Measurements from ENCODE around the gene SLC22A17.
"Not testable (repeated sequence)": the region's sequence is repeated elsewhere in the genome, so short reads cannot be mapped to it uniquely, and the experiment has no call there.

Gene SLC22A17

DNA sequence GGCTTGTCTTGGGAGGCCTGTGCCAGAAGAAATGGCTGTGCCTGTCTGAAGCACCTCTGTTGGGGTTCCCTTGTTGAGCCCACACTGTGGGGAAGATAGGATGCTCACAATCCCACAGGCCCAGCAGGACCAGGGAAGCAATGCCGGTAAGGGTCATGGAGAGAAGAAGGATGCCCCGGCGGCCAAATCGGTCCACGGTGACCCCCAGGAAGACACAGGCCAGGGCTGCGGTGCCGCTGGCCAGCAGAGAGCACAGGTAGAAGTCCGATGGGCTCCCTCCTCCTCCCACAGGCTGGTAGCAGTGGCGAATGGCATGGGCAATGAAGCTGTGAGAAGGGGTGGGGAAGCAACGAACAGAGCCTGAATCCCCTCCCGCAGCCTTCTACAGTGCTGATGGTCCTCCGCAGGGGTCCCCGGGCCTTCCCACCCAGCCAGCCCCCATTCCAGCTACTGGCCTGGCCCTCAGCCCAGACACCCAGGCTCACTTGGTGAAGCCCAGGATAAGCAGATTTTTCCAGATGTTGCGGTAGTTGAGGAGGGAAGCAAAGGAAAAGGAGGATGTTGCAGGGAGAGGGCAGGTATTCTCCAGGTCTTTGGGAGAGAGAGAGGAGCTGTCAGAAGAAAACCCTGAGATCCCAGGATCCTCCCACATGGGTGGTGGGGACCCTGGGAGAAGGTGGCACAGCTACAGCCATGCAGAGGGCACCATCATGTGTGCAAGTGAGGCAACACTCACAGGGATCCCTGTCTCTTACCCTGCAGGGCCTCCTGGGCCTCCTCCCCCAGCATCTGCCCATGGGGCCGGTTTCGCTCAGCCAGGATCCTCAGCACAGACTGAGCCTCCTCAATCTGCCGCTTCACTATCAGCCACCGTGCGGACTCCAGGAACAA, 5.0 kb downstream of the SLC22A17 start:
- FAIRE-seq (no peak), DNase-seq (ENCODE audit: extremely low spot score, insufficient read length, low read depth) (no peak)

DNA sequence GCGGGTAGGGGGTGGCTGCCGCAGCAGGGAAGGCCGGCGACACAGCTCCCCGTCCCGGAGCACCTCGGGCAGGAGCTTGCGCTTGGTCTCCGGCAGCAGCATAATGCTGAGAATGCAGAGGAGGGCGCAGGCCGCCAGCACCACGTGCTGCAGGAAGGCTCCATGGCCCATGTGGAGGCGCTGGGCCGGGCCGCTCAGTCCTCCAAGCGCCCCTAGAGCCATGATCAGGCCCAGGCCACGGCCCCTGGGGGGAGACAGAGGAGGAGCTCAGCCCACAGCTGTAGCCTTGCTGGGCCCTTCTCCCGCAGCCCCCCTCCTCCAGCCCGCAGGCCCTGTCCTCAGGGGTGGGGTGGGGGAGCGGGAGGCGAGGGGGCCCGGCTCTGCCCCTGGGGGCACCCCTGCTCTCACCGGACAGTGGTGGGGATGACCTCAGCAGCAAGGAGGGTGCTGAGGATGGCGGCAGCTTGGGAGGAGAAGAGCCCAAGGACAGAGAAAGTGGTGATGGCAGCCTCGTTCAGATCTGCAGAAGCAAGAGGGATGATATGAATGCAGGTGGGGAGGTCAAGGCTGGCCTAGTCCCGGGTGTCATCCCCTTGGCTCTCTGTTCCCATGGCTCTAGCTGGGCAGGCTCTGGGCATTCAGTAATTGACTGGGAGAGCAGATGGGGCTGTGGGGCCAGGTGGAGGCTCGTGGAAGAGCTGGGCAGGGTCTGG, 5.8 kb downstream of the SLC22A17 start:
- FAIRE-seq (no peak), DNase-seq (ENCODE audit: extremely low spot score, insufficient read length, low read depth) (no peak)

DNA sequence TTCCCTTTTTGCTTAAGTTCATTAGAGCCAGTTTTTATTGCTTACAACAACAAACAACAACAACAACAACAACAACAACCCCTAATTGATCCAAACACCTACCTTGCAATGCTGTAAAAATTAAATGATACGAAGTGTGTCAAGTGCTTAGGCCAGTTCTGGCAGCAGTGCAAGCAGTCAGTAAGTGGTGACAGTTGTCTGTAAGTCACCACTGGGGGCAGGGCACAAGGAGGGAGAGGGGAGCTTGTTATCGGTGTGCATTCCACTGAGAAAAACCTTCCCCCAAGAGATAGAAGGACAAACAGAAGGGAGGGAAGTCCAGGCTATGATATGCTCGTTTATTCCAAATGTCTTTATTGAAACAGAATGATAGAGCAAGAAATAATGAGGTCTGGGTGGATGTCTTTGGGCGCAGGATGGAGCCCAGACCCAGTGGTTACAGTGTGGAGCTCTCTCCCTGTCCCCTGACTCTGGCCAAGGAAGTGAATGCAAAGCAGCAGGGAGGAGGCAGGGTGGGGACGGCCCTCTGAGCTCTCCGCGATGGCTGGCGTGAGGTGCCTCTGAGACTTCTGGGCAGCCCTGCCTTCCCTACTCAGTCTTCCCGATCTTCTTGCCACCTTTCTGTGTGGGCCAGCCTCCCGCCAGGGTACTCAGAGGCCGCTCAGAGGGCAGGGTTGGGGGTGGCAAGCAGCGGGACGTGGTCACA, 6.5 kb downstream of the SLC22A17 start:
- no peak for DNase-seq (ENCODE audit: extremely low spot score, insufficient read length, low read depth)

DNA sequence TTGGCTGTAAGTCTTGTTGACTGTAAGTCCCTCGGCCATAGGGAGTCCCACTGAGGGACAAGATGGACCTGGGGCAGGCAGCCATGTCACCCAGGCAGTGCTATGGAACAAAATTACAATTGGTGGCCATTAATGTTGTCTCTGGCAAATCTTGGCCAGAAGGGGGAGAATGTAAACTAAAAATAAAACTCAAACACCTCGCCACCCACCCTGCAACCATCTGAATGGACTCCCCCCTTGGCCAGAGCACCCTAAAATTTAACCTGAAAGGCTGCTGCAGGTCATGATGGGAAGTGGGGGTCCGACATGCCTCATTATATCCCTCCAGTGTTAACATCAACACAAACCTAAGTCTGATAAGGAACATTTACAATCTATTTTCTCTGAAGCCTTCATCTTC, 8.2 kb downstream of the SLC22A17 start:
- FAIRE-seq, result no peak
- DNase-seq (ENCODE audit: extremely low spot score, insufficient read length, low read depth), result no peak

More for the DNA sequence above, 6.5 kb downstream of the SLC22A17 start:
- no peak for FAIRE-seq

DNA sequence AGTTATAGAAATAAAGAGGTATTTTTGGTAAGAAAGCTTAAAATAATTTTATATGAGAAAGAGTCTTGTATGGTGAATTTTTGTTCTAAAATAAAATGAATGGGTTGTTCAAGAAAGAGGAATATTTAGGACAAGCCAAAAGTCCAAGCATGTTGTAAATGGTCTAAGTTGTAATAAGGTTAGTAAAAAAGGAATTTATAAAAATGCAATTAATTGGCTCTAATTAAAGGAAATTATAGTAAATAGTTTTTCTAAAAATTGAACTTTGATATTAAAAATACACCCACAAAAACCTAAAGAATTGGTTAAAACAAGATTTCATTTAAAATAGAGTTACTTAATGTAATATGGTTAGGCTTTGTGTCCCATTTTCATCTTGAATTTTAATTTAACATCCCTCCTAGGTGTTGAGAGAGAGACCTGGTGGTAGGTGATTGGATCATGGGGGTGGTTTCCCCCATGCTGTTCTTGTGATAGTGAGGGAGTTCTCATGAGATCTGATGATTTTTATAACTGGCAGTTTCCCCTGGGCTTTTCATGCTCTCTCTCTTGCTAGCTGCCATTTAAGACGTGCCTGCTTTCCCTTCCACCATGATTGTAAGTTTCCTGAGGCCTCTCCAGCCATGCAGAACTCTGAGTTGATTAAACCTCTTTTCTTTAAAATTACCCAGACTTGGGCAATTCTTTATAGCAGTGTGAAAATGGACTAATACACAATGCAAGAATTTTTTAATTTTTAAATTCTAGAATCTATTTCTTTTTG, 13.0 kb downstream of the SLC22A17 start:
- FAIRE-seq (no peak), DNase-seq (ENCODE audit: extremely low spot score, insufficient read length, low read depth) (no peak)

DNA sequence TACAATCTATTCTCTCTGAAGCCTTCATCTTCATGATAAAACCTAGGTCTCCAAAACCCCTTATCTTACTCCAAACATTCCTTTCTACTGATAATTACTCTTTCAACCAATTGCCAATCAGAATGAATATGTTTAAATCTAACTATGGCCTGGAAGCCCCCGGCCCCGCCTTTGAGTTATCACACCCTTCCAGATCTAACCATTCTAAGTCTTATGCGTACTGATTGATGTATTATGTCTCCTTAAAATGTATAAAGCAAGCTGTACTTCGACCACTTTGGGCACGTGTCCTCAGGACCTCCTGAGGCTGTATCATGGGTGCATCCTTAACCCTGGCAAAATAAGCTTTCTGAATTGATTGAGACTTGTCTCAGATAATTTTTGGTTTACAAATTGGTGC, 17.1 kb downstream of the SLC22A17 start:
- no peak for FAIRE-seq
- DNase-seq (ENCODE audit: extremely low spot score, insufficient read length, low read depth), result no peak

DNA sequence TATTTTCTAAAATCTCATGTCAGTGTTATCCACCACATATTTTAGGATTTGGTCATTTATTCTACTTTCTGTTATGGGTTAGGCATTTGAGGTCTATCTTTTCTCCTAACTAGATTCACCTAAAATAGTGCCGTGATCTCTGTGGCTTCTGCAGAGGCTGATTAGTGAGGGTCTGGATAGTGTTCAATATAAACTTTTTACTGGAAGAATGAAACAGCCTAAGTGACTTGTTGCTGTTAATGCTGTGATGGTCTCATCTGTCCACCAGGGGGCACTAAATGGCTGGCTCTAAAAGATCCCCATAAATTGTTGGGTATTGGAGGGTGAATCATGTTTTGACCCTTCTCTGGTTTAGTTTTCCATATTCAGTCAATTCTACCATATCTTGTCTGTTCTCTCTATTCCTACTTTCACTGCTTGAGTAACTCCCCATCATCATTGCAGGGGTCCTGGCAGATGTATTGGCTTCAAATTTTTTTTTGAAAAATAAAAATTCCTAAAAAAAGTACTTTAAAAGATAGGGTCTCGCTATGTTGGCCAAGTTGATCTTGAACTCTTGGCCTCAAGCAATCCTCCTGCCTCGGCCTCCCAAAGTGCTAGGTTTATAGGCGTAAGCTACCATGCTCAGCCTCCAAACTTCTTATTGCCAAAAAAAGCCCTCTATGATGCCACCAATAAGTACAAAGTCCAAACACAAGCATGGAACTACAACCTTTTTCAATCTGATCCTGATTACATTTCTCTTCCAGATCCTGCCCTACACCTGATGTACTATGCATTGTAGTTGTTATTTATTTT, 24.5 kb downstream of the SLC22A17 start:
- FAIRE-seq, result peak; percentile 68
- DNase-seq (ENCODE audit: extremely low spot score, insufficient read length, low read depth), result peak; percentile 46

DNA sequence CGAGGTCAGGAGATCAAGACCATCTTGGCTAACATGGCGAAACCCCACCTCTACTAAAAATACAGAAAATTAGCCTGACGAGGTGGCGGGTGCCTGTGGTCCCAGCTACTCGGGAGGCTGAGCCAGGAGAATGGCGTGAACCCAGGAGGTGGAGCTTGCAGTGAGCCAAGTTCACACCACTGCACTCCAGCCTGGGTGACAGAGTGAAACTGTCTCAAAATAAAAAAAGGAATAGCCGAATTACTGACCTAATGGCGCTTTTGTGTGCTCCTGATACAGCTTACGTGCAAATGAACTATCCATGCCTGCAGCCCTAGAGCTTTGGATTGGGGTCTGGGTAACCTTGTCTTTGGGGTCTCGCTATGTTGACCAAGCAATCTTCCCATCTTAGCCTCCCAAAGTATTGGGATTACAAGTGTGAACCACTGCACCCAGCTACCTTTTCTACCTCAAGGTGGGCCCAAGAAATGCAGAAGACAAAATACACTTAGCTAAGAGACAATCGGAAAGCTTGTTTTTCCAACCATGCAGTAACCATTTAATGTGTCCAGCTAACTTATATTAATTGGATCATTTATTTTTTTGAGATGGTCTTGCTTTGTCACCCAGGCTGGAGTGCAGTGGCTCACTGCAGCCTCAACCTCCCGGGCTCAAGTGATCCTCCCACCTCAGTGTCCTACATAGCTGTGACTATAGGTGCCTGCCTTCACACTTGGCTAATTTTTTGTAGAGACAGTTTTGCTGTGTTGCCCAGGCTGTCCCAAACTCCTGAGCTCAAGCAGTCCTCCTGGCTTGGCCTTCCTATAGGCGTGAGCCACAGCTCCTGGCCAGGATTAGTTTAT, 26.0 kb downstream of the SLC22A17 start:
- no peak for DNase-seq (ENCODE audit: extremely low spot score, insufficient read length, low read depth)

DNA sequence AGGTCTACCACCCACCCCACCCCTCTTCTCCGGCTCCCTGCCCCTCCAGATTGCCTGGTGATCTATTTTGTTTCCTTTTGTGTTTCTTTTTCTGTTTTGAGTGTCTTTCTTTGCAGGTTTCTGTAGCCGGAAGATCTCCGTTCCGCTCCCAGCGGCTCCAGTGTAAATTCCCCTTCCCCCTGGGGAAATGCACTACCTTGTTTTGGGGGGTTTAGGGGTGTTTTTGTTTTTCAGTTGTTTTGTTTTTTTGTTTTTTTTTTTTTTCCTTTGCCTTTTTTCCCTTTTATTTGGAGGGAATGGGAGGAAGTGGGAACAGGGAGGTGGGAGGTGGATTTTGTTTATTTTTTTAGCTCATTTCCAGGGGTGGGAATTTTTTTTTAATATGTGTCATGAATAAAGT, 26.9 kb downstream of the SLC22A17 start:
- not testable (repeated sequence) for DNase-seq (ENCODE audit: extremely low spot score, insufficient read length, low read depth); FAIRE-seq

More for the DNA sequence above, 26.0 kb downstream of the SLC22A17 start:
- no peak for FAIRE-seq

DNA sequence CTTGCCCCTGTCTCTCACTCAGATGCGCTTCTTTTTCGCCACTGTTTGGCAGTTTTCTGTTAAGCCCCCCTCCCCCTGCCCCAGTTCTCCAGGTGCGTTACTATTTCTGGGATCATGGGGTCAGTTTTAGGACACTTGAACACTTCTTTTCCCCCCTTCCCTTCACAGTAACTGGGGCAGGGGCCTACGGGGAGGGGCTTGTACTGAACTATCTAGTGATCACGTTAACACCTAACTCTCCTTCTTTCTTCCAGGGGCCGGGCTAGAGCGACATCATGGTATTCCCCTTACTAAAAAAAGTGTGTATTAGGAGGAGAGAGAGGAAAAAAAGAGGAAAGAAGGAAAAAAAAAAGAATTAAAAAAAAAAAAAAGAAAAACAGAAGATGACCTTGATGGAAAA, 27.7 kb downstream of the SLC22A17 start:
- FAIRE-seq, result no peak
- DNase-seq (ENCODE audit: extremely low spot score, insufficient read length, low read depth), result no peak

DNA sequence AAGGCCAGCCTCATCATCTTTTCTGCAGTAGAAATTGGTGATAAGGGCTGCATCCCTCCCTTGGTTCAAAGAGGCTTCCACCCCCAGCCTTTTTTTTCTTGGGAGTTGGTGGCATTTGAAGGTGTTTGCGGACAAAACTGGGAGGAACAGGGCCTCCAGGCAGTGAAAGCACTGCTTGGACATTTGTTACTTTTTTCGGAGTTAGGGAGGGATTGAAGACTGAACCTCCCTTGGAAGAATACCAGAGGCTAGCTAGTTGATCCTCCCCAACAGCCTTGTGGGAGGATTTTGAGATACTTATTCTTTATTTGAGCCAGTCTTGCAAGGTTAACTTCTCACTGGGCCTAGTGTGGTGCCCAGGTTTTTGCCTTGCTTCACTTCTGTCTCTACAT, 28.2 kb downstream of the SLC22A17 start:
- DNase-seq (ENCODE audit: extremely low spot score, insufficient read length, low read depth), result no peak
- no peak for FAIRE-seq

DNA sequence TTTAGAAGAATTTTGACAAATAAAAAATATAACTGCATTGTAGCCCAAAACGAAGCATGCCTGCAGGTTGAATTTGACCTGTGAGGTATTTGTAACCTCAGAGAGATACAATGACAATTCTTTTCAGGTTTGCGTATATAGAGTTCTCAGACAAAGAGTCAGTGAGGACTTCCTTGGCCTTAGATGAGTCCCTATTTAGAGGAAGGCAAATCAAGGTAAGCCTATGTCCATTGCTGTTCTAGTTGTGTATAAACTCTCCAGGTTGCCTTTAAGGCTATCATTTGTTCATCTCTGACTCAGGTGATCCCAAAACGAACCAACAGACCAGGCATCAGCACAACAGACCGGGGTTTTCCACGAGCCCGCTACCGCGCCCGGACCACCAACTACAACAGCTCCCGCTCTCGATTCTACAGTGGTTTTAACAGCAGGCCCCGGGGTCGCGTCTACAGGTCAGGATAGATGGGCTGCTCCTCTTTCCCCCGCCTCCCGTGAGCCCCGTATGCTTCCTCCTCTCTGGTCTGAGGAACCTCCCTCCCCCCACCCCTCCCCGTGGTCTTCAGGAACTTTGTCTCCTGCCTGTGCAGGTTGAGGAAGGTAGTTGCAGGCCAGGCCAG, 28.7 kb downstream of the SLC22A17 start:
- DNase-seq (ENCODE audit: extremely low spot score, insufficient read length, low read depth), result no peak
- no peak for FAIRE-seq

DNA sequence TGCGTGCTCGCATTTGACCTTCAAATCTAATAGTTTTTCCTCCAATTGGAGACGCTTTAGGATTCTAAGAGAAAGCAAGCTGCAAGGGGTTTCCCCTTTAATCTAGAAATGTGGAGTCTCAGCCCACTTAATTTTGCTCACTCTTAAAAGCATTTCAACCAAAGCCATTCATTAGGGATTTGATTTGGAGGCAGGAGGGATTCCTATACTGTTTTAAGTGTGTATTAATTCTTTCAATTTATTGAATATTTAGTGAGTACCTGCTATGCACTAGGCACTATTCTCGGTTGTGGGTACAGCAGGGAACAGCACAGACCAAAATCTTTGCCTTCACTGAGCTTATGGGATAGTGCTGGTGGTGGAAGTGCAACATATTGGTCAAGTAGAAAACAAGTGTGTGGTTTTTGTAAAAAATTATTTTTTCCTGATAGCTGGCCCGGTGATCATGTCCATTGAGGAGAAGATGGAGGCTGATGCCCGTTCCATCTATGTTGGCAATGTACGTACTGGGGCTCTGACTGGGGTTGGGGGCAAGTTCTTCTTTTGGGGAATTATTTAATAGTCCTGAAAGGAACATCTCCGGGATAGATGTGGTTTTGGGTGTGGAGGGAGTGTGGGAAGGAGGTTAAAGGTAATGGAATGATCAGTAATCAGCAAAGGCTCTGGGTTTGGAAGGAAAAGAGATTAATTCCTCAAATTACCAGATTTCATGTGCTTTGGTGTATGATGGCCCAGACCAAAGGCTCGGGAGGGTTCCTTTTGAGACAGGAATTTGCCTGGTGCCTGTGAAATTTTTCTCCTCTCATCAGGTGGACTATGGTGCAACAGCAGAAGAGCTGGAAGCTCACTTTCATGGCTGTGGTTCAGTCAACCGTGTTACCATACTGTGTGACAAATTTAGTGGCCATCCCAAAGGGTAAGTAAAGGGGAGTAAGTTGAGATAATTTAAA, 29.8 kb downstream of the SLC22A17 start:
- DNase-seq (ENCODE audit: extremely low spot score, insufficient read length, low read depth), result no peak
- FAIRE-seq, result no peak

DNA sequence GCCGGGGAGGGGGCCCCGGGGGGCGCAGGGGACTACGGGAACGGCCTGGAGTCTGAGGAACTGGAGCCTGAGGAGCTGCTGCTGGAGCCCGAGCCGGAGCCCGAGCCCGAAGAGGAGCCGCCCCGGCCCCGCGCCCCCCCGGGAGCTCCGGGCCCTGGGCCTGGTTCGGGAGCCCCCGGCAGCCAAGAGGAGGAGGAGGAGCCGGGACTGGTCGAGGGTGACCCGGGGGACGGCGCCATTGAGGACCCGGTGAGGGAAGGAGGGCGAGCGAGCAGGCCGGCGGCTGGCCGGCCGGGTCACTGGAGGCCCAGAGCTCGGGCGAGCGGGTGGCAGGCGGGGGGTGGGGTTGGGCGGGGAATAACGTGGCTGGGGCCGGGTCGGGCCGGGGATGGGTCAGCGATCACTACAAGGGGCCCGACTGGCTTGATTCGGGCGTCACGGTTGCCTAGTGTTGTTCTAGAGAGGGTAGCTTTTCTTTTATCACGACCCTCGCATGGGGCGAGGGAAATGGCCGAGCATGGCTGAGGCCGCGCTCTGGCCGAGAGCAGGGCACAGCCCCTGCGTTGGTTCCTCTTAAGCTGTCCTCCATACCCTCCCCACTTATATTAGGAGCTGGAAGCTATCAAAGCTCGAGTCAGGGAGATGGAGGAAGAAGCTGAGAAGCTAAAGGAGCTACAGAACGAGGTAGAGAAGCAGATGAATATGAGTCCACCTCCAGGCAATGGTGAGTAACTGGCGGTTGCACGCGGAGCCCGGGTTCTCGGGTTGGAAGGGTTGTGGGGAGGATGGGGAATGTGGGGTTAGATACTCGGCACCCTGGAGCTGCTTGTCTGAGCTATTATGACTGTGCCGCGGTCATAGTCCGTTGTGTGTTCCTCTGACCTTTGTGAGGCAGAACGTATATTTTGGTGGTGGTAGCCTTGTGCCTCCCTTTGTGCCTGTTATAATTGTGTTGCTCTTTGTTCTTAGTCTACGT, 30.8 kb downstream of the SLC22A17 start:
- FAIRE-seq (no peak), DNase-seq (ENCODE audit: extremely low spot score, insufficient read length, low read depth) (no peak)
